HG02852 (cell line): ENCODE measurements around the gene KITLG.
"Not testable (repeated sequence)": the region's sequence is repeated elsewhere in the genome, so short reads cannot be mapped to it uniquely, and the experiment has no call there.

ENCODE experiments used
- ATAC-seq: cut with Tn5 transposase; IDR thresholded peaks from one replicate; pipeline ENCODE4 v1.9.1; 2021; ENCODE audit warnings: mild to moderate bottlenecking, moderate library complexity; ENCODE audit not compliant: unreplicated experiment

Gene KITLG

DNA sequence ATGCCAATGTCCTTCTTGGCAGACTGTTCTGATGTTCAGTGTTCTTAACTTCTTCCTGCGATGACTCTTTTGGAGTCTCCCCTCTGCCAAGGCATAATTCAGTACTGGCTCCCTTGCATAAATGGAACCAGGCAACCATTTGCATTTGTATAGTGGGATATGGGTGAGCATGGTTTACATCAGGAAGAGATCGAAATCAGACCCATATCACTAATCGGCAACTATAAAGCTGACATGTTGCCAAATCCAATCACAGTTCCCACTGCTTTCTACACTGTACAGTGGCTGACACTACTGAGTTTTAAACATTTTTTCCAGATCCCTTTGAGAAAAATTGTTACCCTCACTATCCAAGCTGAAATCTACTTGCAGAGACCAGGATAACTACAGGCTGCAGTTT, 83.8 kb downstream of the KITLG start:
- no peak for ATAC-seq

DNA sequence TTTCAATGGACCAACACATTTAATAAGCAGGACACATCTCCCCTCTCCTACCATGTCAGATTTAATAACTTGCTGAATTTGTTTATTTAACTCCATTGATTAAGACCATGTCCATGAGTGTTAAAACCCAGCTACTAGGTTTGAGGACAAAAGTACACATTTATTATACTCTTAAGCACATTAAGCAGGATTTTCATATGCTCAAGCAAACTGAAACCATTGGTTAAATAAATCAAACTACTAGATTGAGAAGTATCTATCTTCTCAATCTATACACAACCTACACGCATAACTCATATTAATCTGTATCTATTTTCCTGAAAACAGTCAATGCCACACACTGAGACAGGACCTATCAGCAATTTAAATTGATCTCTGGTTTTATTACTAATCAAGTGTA, 85.2 kb downstream of the KITLG start:
- ATAC-seq, result no peak

DNA sequence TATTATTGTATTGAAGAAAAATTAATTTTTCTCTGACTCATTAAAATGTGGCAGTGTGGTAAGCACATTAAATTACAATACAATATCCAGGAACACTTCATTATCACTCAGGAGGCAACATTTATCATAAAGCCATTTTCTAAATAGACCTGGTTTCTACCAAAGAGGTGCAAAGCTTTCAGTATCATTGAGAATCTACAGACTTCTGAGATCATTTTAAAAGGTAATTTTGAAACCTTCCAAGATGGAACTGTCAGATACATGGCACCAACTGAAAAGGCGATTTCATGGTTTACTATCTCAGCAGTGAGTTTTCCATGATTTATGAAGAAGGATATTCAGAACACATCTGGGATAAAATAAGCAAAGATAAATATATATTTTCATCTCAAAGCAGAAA, 85.8 kb downstream of the KITLG start:
- ATAC-seq, result no peak

DNA sequence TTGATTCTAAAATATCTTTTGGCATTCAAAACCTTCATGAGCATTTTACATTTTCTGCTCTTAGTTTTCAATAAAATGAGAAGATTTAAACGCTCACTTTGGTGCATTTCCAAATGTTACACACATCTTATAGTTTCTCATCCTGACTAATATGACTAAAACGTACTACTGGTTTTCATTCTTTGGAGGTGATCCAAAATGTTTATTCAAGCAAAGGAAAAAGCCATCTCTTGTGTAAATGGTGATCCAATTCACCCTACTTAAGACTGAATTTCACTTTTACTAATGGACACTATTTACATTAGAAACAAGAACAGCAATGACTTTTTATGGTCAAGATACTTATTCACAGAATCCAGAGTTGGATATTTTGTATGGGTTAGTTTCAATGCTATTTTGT, 86.6 kb downstream of the KITLG start:
- no peak for ATAC-seq

DNA sequence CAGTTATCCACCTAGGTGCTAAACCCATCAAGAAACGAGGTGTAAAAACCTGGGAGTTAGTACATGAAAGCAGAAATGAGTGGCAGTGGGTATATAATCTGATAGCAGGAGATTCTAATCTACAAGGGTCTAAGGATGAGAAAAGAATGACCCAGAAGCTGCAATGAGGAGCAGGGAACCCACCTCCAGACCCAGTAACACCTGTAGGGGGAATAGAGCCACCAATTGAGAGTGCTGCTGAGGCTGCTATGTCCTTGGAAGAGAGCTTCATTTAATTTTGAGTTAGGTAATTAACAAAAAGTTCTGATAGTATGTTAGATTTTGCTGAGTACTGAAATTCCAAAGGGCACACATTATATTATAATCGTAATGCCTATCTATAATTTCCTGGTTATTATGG, 89.8 kb downstream of the KITLG start:
- ATAC-seq, result no peak

DNA sequence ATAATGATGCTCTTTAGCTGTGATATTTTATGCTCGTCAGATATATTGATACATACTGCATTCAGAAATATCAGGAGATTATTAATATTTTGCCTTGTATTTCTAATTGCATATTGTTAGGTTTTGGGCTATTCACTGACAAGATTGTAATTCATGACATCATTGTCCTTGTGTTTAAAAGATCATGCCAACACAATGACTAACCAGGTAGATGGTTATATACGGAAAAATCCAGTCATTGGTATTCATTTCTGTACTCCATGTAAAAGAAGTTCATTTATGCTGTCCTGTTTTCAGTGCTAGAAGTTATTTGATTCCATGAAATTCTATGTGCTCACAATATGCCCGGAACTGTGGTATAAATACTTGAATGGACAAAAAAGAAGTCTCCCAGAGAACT, 107.5 kb downstream of the KITLG start:
- no peak for ATAC-seq

DNA sequence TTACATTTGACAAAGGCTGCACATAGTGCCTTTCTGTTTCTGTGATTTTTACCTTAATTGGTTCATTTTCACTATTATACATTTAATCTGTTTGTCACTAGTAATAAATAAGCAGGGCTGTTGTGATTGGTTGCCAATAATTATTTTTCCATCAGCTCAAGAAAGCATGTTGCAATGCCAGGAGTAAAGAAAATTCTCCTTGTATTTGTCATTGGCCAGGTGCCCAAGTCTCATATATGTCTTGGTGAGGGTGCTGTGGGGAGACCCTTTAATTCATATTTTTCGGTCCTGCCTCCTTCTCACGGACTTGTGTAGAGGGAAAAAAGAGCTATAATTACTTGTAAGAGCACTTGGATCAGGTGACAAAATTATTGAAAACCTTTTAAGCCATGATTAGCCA, 108.0 kb downstream of the KITLG start:
- no peak for ATAC-seq

DNA sequence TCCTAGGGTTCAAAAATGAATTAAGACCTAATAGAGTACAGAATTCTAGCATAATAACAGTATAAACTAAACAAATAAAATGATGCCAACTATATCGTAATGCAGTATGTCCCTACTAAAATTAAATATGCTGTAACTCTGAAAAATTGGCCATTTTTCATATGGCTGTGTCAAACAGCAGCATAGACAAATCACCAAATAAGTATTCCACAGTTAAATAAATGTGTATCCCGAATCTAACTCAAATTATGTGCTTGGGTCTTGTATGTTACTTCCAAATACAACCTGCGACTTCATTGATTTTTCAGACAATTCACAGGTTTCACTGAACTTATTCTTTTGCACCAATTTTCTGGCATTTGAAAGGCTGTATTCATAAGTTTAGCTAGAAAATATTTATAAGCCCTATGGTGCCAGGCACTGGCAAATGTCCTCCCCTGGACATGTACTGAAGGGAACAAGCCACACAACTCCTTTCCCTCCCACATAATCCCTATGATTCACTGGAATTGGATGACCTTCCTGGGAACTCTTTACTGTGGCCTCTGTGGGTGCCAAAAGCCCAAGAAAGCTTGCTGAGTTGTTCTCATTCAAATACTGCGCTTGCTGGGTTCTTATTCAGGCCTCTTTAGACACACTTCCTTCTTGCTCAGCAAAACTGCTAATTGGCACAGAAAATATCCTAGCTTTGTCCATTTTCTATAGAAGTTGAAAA, 108.8 kb downstream of the KITLG start:
- ATAC-seq, result no peak

DNA sequence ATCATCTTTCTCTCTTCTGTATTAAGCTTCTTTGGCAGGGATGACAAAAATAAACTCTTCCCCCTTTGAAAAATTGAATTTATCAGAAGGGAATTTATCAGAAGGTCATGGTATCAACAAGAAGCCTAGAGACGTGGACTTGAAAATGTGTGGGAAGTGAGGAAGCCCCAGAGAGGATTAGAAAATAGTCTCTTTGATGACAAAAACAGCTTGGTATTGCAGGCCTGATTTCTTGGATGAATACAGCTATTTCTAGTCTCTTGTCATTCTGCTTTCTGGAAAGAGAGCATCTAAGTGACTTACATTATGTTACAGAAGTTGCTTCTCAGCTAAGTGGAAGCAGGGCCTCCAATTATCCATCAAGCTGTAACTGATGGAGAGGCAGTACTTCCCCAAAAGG, 111.1 kb downstream of the KITLG start:
- no peak for ATAC-seq

DNA sequence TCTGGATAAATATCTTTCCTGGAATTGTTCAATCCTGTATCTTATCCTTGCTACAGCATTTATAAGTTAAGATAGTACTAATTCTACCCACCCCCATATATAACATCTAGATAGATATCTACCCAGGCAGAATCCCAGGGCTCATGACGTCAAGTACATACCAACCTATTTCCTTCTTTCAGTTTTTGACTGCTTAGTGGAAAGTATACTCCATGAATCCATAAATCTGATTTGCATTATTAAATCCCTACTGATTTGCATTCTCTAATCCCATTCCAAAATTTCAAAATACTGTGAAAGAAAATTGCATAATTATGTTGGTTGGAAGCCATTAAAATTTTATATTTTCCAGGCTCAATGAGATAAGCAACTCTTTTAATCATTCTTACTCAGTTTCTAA, 111.7 kb downstream of the KITLG start:
- ATAC-seq, result no peak

DNA sequence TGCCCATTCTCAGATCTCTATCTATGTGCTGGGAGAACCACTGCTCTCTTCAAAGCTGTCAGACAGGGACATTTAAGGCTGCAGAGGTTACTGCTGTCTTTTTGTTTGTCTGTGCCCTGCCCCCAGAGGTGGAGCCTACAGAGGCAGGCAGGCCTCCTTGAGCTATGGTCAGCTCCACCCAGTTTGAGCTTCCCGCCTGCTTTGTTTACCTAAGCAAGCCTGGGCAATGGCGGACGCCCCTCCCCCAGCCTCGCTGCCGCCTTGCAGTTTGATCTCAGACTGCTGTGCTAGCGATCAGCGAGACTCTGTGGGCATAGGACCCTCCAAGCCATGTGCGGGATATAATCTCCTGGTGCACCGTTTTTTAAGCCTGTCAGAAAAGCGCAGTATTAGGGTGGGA, 113.6 kb downstream of the KITLG start:
- ATAC-seq, result not testable (repeated sequence)

DNA sequence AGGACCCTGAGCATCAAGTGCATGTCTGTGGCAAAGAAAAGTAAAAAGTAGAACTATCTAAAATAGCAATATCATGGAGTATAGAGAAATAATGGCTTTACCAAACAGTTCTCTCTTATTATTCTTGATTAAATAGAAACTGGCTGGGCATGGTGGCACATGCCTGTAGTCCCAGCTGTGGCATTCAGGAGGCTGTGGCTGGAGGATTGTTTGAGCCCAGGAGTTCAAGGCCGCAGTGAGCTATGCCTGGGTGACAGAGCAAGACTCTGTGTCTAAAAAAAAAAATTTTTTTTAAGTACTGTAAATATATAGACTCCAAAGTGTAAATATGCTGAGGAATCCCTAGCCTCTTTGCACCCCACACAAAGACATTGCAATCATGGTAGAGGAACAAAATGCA, 121.9 kb downstream of the KITLG start:
- ATAC-seq, result no peak

DNA sequence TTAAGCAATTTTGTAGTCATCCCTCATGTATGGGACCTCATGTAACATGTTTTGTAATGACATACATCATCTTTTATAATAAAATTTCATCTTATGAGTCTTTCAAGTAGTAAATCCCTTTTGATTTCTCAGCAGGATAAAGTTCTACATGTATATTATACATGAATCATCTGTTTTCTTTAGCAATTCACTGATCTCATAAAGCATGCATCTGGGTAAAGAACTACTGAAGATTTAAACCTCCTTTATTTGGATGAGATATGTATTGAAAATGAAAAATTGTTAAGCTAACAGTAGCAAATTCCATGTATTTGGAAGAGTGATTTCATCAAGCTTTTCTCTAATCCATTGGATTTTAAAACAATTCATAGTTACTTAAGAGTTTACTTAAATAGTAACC, 126.9 kb downstream of the KITLG start:
- no peak for ATAC-seq

DNA sequence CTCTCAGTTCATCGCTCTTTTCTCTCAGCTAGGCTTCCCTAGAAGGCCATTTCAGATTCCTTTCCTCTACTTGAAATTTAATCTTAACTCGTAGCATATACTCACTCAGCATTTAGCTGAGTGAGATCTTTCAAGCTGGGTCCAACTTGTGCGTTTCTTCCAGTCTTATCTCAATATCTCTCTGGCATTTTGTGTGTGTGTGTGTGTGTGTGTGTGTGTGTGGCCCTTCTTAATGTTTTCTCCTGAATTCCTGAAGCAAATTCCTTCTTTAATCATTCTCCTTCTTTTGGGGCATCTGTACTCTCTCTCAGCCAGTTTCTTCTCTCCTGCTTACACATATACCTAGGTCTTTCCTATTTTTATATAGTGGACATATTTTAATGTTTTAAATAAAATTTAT, 129.1 kb downstream of the KITLG start:
- ATAC-seq, result no peak

DNA sequence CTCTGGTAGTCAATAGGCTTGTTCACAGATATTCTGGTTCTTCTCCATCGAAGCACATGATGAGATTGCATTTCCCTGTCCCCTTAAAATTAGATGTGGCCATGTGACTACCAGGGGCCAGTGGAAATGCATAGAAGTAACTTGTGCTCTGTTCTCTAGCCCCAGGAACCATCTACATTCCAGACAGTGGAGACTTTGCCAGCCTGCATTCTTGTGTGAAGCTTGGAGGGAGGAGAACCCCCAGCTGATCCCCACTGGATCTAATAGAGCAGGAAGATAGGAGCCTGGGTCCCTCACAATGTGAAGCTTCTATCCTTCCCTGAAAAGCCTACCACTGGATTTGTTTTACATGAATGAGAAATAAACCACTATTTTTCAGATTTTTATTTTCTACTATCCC, 130.1 kb downstream of the KITLG start:
- no peak for ATAC-seq

DNA sequence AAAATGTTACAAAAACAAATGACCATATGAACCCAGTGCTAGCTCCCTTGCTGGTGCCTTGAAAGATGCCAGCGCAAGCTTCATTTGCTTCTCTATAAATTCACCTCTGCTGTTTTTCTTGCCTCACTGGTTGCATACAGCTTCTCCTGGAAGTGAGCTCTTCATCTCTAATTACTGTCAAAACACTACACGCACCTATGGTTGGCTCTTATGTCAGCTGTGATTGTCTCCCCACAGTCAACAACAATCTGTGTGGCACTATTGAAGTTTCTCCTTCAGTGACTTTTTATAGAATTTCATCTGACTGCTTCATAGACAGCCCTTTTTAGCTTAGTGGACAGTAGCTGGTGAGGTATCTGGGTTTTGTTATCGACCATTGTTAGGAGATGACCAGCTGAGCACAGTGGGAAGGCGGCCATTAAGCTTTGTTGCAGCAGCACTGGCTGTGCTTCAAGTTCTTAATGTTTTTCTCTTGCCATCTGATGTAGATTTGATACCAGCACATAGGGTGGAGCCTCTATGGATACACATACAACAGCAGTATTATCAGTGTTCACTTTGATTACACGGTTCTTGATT, 131.8 kb downstream of the KITLG start:
- no peak for ATAC-seq

DNA sequence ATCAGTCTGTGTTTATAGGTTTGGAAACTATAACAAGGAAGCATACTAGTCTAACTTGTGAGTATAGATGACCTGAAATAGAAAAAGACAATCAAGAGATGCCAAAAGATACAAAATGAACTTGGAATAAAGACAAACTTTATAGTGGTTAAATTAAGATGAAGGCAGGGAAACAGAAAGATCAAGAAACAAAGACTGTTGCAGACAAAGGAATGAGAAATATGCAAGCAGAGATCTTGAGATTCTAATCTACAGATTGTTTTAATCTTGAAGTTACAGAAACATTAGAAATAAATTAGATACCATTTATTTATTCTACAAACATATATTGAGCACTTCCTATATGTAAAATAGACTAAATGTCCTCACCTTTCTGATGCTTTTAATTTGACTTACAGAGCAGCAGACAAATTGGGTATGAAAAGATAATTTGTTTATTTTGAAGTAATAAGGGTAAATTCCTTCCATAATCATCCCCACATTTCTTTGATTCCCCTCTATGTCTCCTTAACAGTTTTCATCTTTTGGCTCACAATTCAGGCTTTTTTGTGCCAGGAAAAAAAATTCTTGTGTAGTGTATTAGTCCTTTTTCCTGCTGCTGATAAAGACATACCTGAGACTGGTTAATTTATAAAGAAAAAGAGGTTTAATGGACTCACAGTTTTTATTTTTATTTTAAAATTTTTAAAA, 134.4 kb downstream of the KITLG start:
- no peak for ATAC-seq

DNA sequence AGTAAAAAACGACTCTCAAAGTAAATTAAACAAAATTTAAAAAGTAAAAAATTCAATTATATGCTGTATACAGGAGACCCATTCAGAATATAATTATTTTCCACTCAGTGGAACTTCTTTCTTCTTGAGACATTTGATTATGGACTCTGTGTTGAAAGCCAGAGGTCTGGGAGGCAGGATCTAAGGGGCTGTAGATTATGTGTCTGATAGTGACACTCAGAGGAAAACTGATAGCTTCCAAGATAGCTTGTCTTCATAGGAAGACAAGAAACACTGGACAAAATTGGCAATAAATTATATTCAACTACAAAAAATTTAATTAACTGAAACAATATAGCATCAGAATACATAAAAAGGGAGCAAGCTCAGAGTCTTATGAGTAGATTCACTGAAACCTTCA, 135.8 kb downstream of the KITLG start:
- no peak for ATAC-seq
